B cell (primary cell): Measurements from ENCODE around the gene COL9A3.

Experiments
- EZH2 ChIP-seq: IDR thresholded peaks from 2 replicates; pipeline ENCODE4 v1.6.1; 2012; ENCODE audit warnings: borderline replicate concordance, low read depth, mild to moderate bottlenecking, moderate library complexity, low read length; ENCODE audit not compliant: insufficient read depth, poor library complexity, severe bottlenecking
- TF ChIP-seq, protein P1 (sequence below): fragments of 200-600 bp; IDR thresholded peaks from one replicate; pipeline ENCODE4 v1.8.0; 2022; ENCODE audit warnings: antibody characterized with exemption, mild to moderate bottlenecking

DNA sequence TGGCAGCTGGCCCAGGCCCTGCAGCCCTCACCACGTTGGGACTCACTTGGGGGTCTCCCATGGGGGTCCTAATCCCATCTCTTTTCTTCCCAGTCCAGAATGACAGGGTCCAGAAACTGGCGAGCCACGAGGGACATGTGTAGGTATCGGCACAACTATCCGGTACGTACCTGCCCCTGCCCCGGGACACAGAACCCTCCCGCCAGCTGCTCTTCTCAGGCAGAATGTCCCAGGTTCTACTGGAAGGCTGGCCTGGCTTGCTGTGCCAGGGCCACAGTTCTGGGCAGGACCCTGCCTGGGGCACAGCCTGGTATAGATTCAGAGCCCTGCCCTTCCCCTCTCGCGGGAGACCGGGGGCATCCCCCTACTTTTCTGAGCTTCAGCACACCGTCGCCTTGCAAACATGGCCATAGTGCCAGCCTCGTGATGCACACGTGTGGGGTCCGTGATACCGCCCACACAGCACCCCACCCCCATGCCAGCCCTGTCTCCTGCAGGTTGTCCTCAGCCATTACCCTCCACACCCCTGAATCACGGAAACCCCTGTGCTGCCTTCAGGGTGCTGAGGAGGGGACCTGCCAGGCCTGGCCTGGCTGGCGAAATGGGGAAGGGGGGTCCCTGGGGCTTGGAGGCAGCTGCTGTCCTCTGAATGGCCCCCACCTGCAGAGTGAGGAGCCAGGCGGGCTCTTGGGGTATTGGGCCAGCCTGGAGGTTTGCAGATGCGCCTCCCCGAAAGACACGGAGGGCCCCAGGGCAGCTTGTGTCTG is 9.2 kb upstream of the COL9A3 start:
- no peak for TF ChIP-seq EZH2
- TF ChIP-seq, protein P1, sequence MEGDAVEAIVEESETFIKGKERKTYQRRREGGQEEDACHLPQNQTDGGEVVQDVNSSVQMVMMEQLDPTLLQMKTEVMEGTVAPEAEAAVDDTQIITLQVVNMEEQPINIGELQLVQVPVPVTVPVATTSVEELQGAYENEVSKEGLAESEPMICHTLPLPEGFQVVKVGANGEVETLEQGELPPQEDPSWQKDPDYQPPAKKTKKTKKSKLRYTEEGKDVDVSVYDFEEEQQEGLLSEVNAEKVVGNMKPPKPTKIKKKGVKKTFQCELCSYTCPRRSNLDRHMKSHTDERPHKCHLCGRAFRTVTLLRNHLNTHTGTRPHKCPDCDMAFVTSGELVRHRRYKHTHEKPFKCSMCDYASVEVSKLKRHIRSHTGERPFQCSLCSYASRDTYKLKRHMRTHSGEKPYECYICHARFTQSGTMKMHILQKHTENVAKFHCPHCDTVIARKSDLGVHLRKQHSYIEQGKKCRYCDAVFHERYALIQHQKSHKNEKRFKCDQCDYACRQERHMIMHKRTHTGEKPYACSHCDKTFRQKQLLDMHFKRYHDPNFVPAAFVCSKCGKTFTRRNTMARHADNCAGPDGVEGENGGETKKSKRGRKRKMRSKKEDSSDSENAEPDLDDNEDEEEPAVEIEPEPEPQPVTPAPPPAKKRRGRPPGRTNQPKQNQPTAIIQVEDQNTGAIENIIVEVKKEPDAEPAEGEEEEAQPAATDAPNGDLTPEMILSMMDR: no peak
